ENCODE results near the gene ZCCHC7. TPM values are rescaled to one million over a fixed set of nuclear protein-coding genes. Genes with fewer than 3 reads are reported as not detected.
"Not testable (repeated sequence)": the region's sequence is repeated elsewhere in the genome, so short reads cannot be mapped to it uniquely, and the experiment has no call there.

ZCCHC7 gene
- total and polyA plus RNA-seq, 4 donors, result 9.8 to 30.5 (median 18.8) TPM

DNA sequence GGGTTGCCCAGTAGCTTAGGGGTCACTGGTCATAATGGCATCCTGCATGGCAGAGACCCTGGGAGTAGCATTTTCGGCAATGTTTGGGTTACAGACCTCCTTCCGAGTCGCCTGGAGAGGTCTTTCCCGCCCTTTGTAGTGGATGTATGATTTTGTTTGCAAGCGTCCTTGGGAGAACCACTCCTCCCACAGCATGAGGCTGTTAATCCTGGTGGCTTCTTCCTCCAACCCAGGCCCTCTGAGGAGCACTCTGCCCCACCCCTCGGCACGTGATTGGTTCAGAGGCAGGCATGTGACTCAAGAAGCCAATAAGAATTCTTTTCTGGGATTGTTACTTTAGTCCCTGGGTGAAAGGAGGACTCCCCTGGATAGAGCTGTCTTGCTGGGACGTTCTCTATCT, 271.9 kb downstream of the ZCCHC7 start:
- WGBS, 2 donors, result 73 to 76% methylated on average over 8 of the region's 8 CpGs
- Histone ChIP-seq H3K4me3 (ENCODE audit: low read length in 2 of 2) (no peak overlapping the region), H3K9me3 (ENCODE audit: control insufficient read depth, low read length) (no peaks in the 10 kb centered on the region), H3K36me3 (ENCODE audit: control insufficient read depth in 1 of 2, insufficient read depth in 2 of 2, low read length in 1 of 2) (no peaks in the 10 kb centered on the region), H3K27ac (ENCODE audit: low read depth in 1 of 2, low read length in 2 of 2) (no peak overlapping the region), H3K4me1 (ENCODE audit: control insufficient read depth in 1 of 2, insufficient read depth in 2 of 2, low read length in 2 of 2) (no peaks in the 10 kb centered on the region), H3K27me3 (ENCODE audit: control insufficient read depth in 1 of 2, insufficient read depth in 2 of 2, low read length in 1 of 2) (no peaks in the 10 kb centered on the region)
- ATAC-seq (ENCODE audit: low FRiP score) (no peak), DNase-seq (no peak)
- intact Hi-C loops (cut with DNase I), result no loop called here

DNA sequence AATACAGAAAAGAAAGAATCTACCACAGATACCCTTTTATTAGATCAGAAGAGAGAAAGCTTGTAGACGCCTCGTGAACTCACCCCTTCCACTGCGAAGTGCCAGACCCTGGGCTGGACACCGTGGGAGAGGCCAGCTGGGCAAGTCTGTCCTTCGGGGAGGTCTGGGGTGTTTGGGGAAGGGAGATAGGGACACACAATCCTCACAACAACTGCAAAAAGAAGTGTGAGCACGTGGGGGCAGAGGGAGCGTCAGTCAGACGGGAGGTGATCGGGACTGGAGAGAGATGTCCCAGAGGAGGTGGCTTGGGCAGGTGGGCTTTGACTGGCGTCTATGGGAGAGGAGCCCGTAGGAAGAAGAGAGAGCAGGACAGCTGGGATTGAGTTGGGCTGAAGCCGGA, 274.9 kb downstream of the ZCCHC7 start:
- no peaks in the 10 kb centered on the region for H3K4me1 ChIP-seq (ENCODE audit: control insufficient read depth in 1 of 2, insufficient read depth in 2 of 2, low read length in 2 of 2)
- no peaks in the 10 kb centered on the region for H3K36me3 ChIP-seq (ENCODE audit: control insufficient read depth in 1 of 2, insufficient read depth in 2 of 2, low read length in 1 of 2)
- ATAC-seq (ENCODE audit: low FRiP score) (no peak), DNase-seq (no peak)
- no peaks in the 10 kb centered on the region for H3K27me3 ChIP-seq (ENCODE audit: control insufficient read depth in 1 of 2, insufficient read depth in 2 of 2, low read length in 1 of 2)
- no peak overlapping the region for H3K27ac ChIP-seq (ENCODE audit: low read depth in 1 of 2, low read length in 2 of 2)
- intact Hi-C loops (cut with DNase I), result no loop called here
- H3K4me3 ChIP-seq (ENCODE audit: low read length in 2 of 2), result no peak overlapping the region
- 70 to 72% methylated on average over 12 of the region's 12 CpGs for WGBS, 2 donors
- no peaks in the 10 kb centered on the region for H3K9me3 ChIP-seq (ENCODE audit: control insufficient read depth, low read length)

DNA sequence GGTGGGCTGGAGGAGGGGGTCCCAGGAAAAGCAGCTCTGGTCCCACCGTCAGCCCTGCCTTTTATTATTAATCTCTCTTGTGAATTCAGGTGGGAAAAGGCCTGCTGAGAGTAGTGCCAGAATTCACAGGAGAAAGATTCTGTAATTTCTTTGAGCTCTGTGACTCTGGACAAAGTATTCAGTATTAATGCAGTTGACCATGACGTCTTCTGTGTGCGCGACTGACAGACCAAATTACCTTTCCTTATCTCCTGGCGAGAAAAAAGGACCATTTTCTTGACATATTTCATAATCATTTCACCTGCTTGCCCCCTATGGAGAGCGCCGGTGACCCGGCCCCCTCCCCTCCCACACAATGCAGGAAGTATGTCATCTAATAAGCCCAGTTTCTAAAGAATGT, 275.3 kb downstream of the ZCCHC7 start:
- no peaks in the 10 kb centered on the region for H3K4me1 ChIP-seq (ENCODE audit: control insufficient read depth in 1 of 2, insufficient read depth in 2 of 2, low read length in 2 of 2)
- no peak for ATAC-seq (ENCODE audit: low FRiP score)
- no peaks in the 10 kb centered on the region for H3K27me3 ChIP-seq (ENCODE audit: control insufficient read depth in 1 of 2, insufficient read depth in 2 of 2, low read length in 1 of 2)
- no peaks in the 10 kb centered on the region for H3K36me3 ChIP-seq (ENCODE audit: control insufficient read depth in 1 of 2, insufficient read depth in 2 of 2, low read length in 1 of 2)
- no peak for DNase-seq
- H3K4me3 ChIP-seq (ENCODE audit: low read length in 2 of 2), result no peak overlapping the region
- intact Hi-C loops (cut with DNase I), result no loop called here
- 82 to 83% methylated on average over 8 of the region's 8 CpGs for WGBS, 2 donors
- no peaks in the 10 kb centered on the region for H3K9me3 ChIP-seq (ENCODE audit: control insufficient read depth, low read length)
- H3K27ac ChIP-seq (ENCODE audit: low read depth in 1 of 2, low read length in 2 of 2), result no peak overlapping the region

DNA sequence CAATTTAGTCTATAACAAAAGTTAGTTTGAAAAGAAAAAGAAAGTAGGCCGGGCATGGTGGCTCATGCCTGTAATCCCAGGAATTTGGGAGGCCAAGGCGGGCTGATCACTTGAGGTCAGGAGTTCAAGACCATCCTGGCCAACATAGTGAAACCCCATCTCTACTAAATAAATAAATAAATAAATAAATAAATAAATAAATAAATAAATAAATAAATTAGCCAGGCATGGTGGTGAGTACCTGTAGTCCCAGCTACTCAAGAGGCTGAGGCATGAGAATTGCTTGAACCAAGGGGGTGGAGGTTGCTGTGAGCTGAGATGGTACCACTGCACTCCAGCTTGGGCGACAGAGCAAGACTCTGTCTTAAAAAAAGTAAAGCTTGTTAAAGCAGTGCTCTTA, 277.6 kb downstream of the ZCCHC7 start:
- H3K4me1 ChIP-seq (ENCODE audit: control insufficient read depth in 1 of 2, insufficient read depth in 2 of 2, low read length in 2 of 2); H3K27ac ChIP-seq (ENCODE audit: low read depth in 1 of 2, low read length in 2 of 2); intact Hi-C loops (cut with DNase I); ATAC-seq (ENCODE audit: low FRiP score); H3K36me3 ChIP-seq (ENCODE audit: control insufficient read depth in 1 of 2, insufficient read depth in 2 of 2, low read length in 1 of 2); DNase-seq; H3K4me3 ChIP-seq (ENCODE audit: low read length in 2 of 2); H3K27me3 ChIP-seq (ENCODE audit: control insufficient read depth in 1 of 2, insufficient read depth in 2 of 2, low read length in 1 of 2); H3K9me3 ChIP-seq (ENCODE audit: control insufficient read depth, low read length): not testable (repeated sequence)
- 96 to 98% methylated on average over 3 of the region's 3 CpGs for WGBS, 2 donors

DNA sequence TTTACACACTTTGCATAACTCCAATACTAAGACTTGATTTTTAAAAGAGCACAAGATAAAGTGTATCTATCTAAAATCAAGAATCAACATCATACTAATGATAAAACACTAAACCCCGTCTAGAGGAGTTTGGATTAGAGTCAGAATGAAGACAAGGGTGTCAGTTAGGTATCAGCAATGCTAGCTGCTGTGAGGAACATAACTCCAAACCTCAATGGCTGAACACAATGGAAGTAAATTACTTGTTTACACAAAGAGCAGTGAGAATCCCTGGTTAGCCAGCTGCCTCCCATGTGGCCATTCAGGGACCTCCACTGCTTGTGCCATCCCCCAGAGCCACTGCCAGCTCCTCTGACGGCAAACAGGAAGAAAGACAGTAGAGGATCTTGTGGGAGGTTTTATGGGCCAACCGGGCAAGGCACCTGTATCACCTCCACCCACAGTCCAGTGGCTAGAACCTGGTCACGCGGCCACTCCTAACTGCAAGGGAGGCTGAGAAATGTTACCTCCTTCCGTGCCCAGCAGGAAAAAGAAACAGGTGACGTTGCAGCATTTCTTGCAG, 278.2 kb downstream of the ZCCHC7 start:
- H3K27me3 ChIP-seq (ENCODE audit: control insufficient read depth in 1 of 2, insufficient read depth in 2 of 2, low read length in 1 of 2), result no peaks in the 10 kb centered on the region
- no peaks in the 10 kb centered on the region for H3K36me3 ChIP-seq (ENCODE audit: control insufficient read depth in 1 of 2, insufficient read depth in 2 of 2, low read length in 1 of 2)
- no peak for DNase-seq
- H3K4me1 ChIP-seq (ENCODE audit: control insufficient read depth in 1 of 2, insufficient read depth in 2 of 2, low read length in 2 of 2), result no peaks in the 10 kb centered on the region
- WGBS, 2 donors, result 81 to 87% methylated on average over 7 of the region's 7 CpGs
- no peaks in the 10 kb centered on the region for H3K9me3 ChIP-seq (ENCODE audit: control insufficient read depth, low read length)
- no peak for ATAC-seq (ENCODE audit: low FRiP score)
- H3K27ac ChIP-seq (ENCODE audit: low read depth in 1 of 2, low read length in 2 of 2), result no peak overlapping the region
- H3K4me3 ChIP-seq (ENCODE audit: low read length in 2 of 2), result no peak overlapping the region
- intact Hi-C loops (cut with DNase I), result no loop called here

DNA sequence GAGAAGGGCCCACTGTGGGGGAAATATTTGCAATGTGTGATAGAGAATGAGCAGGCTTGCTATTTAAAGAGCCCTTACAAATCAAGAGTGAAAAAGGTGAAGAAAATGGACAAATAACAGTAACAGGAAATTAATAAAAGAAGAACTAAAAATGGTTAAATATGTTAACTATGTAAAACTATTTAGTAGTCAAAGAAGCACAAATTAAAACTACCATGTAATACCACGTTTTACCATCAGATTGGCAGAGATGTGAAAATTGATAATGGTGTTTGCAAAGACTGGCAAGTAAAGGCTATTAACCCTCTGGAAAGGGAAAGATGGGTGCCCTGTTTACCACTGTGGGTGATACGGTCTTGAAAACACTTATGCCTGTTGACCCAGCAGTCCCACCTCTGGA, 279.0 kb downstream of the ZCCHC7 start:
- intact Hi-C loops (cut with DNase I), result no loop called here
- H3K36me3 ChIP-seq (ENCODE audit: control insufficient read depth in 1 of 2, insufficient read depth in 2 of 2, low read length in 1 of 2), result no peaks in the 10 kb centered on the region
- no peaks in the 10 kb centered on the region for H3K9me3 ChIP-seq (ENCODE audit: control insufficient read depth, low read length)
- no peaks in the 10 kb centered on the region for H3K27me3 ChIP-seq (ENCODE audit: control insufficient read depth in 1 of 2, insufficient read depth in 2 of 2, low read length in 1 of 2)
- 58 to 67% methylated on average over 2 of the region's 2 CpGs for WGBS, 2 donors
- ATAC-seq (ENCODE audit: low FRiP score), result no peak
- no peak overlapping the region for H3K27ac ChIP-seq (ENCODE audit: low read depth in 1 of 2, low read length in 2 of 2)
- H3K4me3 ChIP-seq (ENCODE audit: low read length in 2 of 2), result no peak overlapping the region
- H3K4me1 ChIP-seq (ENCODE audit: control insufficient read depth in 1 of 2, insufficient read depth in 2 of 2, low read length in 2 of 2), result no peaks in the 10 kb centered on the region
- no peak for DNase-seq

DNA sequence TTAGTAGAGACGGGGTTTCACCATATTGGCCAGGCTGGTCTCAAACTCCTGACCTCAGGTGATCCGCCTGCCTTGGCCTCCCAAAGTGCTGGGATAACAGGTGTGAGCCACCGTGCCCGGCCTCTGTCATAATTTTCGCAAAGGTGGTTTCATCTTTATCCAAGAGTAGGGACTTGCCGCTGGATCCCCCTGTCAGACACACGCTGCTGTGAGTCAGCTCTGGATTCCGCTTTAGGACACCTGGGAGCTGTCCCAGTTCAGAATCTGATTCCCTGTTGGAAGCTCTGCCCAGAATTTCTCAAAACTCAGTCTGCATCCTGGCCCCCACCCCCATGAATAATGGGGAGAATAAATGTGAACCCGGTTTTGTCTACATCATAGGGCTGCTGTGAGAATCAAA, 284.2 kb downstream of the ZCCHC7 start:
- Histone ChIP-seq H3K36me3 (ENCODE audit: control insufficient read depth in 1 of 2, insufficient read depth in 2 of 2, low read length in 1 of 2) (no peaks in the 10 kb centered on the region), H3K27ac (ENCODE audit: low read depth in 1 of 2, low read length in 2 of 2) (no peak overlapping the region), H3K4me3 (ENCODE audit: low read length in 2 of 2) (no peak overlapping the region), H3K4me1 (ENCODE audit: control insufficient read depth in 1 of 2, insufficient read depth in 2 of 2, low read length in 2 of 2) (no peaks in the 10 kb centered on the region), H3K9me3 (ENCODE audit: control insufficient read depth, low read length) (no peaks in the 10 kb centered on the region), H3K27me3 (ENCODE audit: control insufficient read depth in 1 of 2, insufficient read depth in 2 of 2, low read length in 1 of 2) (no peaks in the 10 kb centered on the region)
- ATAC-seq (ENCODE audit: low FRiP score) (no peak), DNase-seq (no peak)
- intact Hi-C loops (cut with DNase I), result no loop called here
- WGBS, 2 donors, result 91 to 95% methylated on average over 9 of the region's 9 CpGs

DNA sequence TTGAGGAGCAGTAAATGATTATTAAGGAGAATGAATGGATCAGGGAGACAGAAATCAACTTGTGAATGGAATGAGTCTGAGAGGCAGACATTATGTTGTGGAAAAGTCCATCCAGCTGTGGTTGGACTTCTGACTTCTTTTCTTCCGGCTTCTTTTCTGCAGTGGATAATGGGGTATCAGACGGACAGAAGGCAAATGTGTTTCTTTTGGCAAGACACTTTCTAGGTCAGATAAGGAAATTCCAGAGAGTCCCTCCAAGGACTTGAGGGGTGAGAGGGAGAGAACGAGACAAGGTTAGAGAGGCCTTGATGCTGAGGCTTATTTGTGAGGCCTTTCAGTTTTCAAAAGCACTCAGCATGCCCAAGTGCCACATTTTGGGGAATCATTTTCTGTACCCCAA, 285.0 kb downstream of the ZCCHC7 start:
- intact Hi-C loops (cut with DNase I), result no loop called here
- no peak for ATAC-seq (ENCODE audit: low FRiP score)
- no peak overlapping the region for H3K27ac ChIP-seq (ENCODE audit: low read depth in 1 of 2, low read length in 2 of 2)
- no peak overlapping the region for H3K4me3 ChIP-seq (ENCODE audit: low read length in 2 of 2)
- no peaks in the 10 kb centered on the region for H3K36me3 ChIP-seq (ENCODE audit: control insufficient read depth in 1 of 2, insufficient read depth in 2 of 2, low read length in 1 of 2)
- H3K9me3 ChIP-seq (ENCODE audit: control insufficient read depth, low read length), result no peaks in the 10 kb centered on the region
- 12% methylated on average over 3 of the region's 3 CpGs for WGBS, 2 donors
- H3K27me3 ChIP-seq (ENCODE audit: control insufficient read depth in 1 of 2, insufficient read depth in 2 of 2, low read length in 1 of 2), result no peaks in the 10 kb centered on the region
- no peak for DNase-seq
- H3K4me1 ChIP-seq (ENCODE audit: control insufficient read depth in 1 of 2, insufficient read depth in 2 of 2, low read length in 2 of 2), result no peaks in the 10 kb centered on the region

DNA sequence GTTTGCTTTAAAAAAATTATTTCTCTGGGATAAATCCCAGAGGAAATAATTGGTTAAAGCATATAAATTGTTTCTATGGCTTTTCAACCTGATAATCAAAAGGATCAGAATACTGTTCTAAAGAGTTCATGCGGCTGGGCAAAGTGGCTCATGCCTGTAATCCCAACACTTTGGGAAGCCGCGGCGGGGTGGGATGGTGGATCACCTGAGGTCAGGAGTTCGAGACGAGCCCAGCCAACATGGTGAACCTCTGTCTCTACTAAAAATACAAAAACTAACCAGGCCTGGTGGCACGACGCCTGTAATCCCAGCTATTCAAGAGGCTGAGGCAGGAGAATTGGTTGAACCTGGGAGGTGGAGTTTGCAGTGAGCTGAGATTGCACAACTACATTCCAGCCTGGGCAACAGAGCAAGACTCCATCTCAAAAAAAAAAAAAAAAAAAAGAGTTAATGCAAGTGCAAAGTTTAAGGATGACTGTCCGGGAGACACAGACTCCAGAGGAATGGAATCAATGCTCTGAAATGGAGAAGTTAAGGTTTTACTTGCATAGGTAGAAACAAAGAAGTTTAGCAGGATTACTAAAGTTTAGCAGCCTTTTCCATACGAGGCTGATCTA, 285.5 kb downstream of the ZCCHC7 start:
- 80 to 87% methylated on average over 10 of the region's 10 CpGs for WGBS, 2 donors
- no peak for ATAC-seq (ENCODE audit: low FRiP score)
- no peak overlapping the region for H3K27ac ChIP-seq (ENCODE audit: low read depth in 1 of 2, low read length in 2 of 2)
- H3K4me3 ChIP-seq (ENCODE audit: low read length in 2 of 2), result no peak overlapping the region
- peak in 1 of 2 donors; percentile 29 for DNase-seq
- no peaks in the 10 kb centered on the region for H3K27me3 ChIP-seq (ENCODE audit: control insufficient read depth in 1 of 2, insufficient read depth in 2 of 2, low read length in 1 of 2)
- H3K36me3 ChIP-seq (ENCODE audit: control insufficient read depth in 1 of 2, insufficient read depth in 2 of 2, low read length in 1 of 2), result no peaks in the 10 kb centered on the region
- H3K4me1 ChIP-seq (ENCODE audit: control insufficient read depth in 1 of 2, insufficient read depth in 2 of 2, low read length in 2 of 2), result no peaks in the 10 kb centered on the region
- intact Hi-C loops (cut with DNase I), result no loop called here
- no peaks in the 10 kb centered on the region for H3K9me3 ChIP-seq (ENCODE audit: control insufficient read depth, low read length)

Measured in aorta (tissue), 5 donors.